ENCODE results near the gene TDRD9.

Gene TDRD9

GRCh38 chr14:104078031-104078455 is 149.8 kb downstream of the TDRD9 start:
- H3K4me3 ChIP-seq (ENCODE audit: low read depth in 1 of 2, low read length in 1 of 2): no peak overlapping the region
- H3K27ac ChIP-seq: no peak overlapping the region
- peaks cover 15% of the 10 kb centered on the region for H3K27me3 ChIP-seq
- no peaks in the 10 kb centered on the region for H3K4me1 ChIP-seq (ENCODE audit: control insufficient read depth in 1 of 2, insufficient read depth in 1 of 2, low read depth in 1 of 2, low read length in 1 of 2)
- no peaks in the 10 kb centered on the region for H3K9me3 ChIP-seq
- peak; percentile 81 for TF ChIP-seq CTCF (IDR thresholded peaks at IDR 0.05)
- H3K36me3 ChIP-seq: no peaks in the 10 kb centered on the region

- Histone ChIP-seq H3K9me3 (no peaks in the 10 kb centered on the region), H3K27ac (no peak overlapping the region), H3K4me1 (ENCODE audit: control insufficient read depth in 1 of 2, insufficient read depth in 1 of 2, low read depth in 1 of 2, low read length in 1 of 2) (no peaks in the 10 kb centered on the region), H3K4me3 (ENCODE audit: low read depth in 1 of 2, low read length in 1 of 2) (no peak overlapping the region), H3K36me3 (no peaks in the 10 kb centered on the region), H3K27me3 (peaks cover 40% of the 10 kb centered on the region)
- TF ChIP-seq CTCF (IDR thresholded peaks at IDR 0.05): no peak
Observed at GRCh38 chr14:104080376-104081260, 152.4 kb downstream of the TDRD9 start.

GRCh38 chr14:104081261-104081835 is 153.1 kb downstream of the TDRD9 start:
- Histone ChIP-seq H3K4me3 (ENCODE audit: low read depth in 1 of 2, low read length in 1 of 2) (no peak overlapping the region), H3K36me3 (no peaks in the 10 kb centered on the region), H3K9me3 (no peaks in the 10 kb centered on the region), H3K27me3 (peaks cover 48% of the 10 kb centered on the region), H3K4me1 (ENCODE audit: control insufficient read depth in 1 of 2, insufficient read depth in 1 of 2, low read depth in 1 of 2, low read length in 1 of 2) (no peaks in the 10 kb centered on the region), H3K27ac (no peak overlapping the region)
- no peak for TF ChIP-seq CTCF (IDR thresholded peaks at IDR 0.05)

GRCh38 chr14:104081951-104082464 is 153.8 kb downstream of the TDRD9 start:
- Histone ChIP-seq H3K9me3 (no peaks in the 10 kb centered on the region), H3K27ac (no peak overlapping the region), H3K36me3 (no peaks in the 10 kb centered on the region), H3K4me3 (ENCODE audit: low read depth in 1 of 2, low read length in 1 of 2) (no peak overlapping the region), H3K27me3 (peaks cover 53% of the 10 kb centered on the region), H3K4me1 (ENCODE audit: control insufficient read depth in 1 of 2, insufficient read depth in 1 of 2, low read depth in 1 of 2, low read length in 1 of 2) (no peaks in the 10 kb centered on the region)
- TF ChIP-seq CTCF (IDR thresholded peaks at IDR 0.05): no peak

DNA sequence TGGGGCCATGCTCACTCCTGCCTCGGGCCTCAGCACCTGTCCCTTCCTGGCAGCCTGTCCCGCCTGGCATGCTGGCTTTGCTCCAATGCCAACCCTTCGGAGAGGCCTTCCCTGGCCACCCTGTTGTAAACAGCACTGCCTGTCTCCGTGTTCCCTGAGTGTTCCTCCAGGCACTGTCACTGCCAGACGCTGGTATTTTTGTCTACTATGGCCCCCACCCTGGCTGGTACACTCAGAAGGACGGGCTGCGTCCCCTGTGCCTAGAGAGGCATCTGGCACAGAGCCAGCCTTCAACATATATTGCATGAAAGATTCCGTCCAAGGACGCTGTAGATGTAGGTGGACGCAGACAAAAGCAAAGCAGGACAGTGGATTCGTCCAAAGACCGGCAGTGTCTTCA is 154.6 kb downstream of the TDRD9 start:
- Histone ChIP-seq H3K27me3 (peaks cover 55% of the 10 kb centered on the region), H3K9me3 (no peaks in the 10 kb centered on the region)
- no peak for TF ChIP-seq CTCF (IDR thresholded peaks at IDR 0.05)

More for the DNA sequence above, 154.6 kb downstream of the TDRD9 start:
- H3K36me3 ChIP-seq: no peaks in the 10 kb centered on the region
- H3K27ac ChIP-seq: no peak overlapping the region
- no peaks in the 10 kb centered on the region for H3K4me1 ChIP-seq (ENCODE audit: control insufficient read depth in 1 of 2, insufficient read depth in 1 of 2, low read depth in 1 of 2, low read length in 1 of 2)
- H3K4me3 ChIP-seq (ENCODE audit: low read depth in 1 of 2, low read length in 1 of 2): no peak overlapping the region

All from neutrophil (primary cell).